ENCODE data around the gene ELOVL6.

ELOVL6 gene

GRCh38 chr4:110007217-110007616, 191.2 kb downstream of the ELOVL6 start:
- DNase-seq (ENCODE audit: low spot score), result no peak
- H3K4me3 ChIP-seq, result no peak overlapping the region
- no peak overlapping the region for H3K27ac ChIP-seq
- TF ChIP-seq CTCF (IDR thresholded peaks at IDR 0.05), result no peak

GRCh38 chr4:110005461-110006056, 192.9 kb downstream of the ELOVL6 start:
- peak; percentile 34 for TF ChIP-seq CTCF (IDR thresholded peaks at IDR 0.05)
- no peak overlapping the region for H3K27ac ChIP-seq
- H3K4me3 ChIP-seq, result no peak overlapping the region
- DNase-seq (ENCODE audit: low spot score), result no peak

DNA sequence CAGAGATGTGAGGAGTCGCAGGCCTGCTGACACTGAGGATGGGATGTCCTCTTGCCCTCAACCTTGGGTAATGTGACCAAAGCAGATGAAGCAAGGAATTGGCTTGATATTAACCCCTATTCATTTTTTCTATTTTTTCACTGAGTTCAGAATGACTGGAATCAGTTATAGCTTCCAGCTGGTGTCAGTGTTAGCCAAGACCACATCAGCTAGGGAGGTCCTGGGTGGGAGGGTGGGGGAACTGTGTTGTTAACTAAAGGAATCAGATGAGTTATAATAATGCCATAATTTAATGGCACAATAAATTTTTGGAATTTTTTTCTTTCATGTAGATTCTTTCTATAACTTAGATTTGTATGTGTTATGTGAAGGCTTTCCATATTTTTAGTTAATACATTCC, 193.9 kb downstream of the ELOVL6 start:
- DNase-seq (ENCODE audit: low spot score), result no peak
- TF ChIP-seq CTCF (IDR thresholded peaks at IDR 0.05), result no peak
- no peak overlapping the region for H3K4me3 ChIP-seq
- H3K27ac ChIP-seq, result no peak overlapping the region

DNA sequence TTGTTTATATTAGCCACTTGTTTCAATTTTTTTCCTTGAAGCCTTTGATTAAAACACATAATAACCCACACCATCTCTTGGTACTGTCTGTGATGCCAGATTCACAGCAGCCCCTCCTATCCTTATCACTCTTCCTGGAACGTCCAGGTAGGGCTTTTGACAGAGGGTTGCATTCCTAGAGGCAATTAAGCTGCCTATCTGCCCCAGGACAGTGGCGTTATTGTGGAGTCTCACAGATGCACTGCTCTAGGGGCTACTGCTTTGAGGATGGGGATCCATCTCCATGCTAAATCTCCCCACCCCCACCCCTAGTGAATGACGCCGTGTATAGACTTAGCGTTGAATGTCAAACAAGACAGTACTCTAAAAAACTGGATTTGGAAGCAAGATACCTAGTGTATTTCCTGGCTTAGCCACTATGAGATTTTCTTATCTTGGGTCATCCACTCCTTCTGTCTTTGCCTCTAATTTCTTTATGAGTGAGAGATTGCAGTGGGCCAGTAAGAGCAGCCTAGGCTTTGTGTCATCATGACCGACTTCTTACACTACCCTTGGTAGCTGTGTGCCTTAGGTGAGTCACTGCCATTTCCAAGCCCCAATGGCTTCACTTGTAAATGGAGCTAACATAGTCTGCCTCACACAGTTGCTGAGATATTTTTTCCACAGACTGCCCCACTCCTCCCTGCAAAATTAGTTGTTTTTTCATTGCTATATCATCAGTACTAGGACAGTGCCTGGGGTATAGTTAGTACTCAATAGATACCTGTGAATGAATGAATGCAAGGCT, 194.8 kb downstream of the ELOVL6 start:
- no peak for DNase-seq (ENCODE audit: low spot score)
- no peak overlapping the region for H3K4me3 ChIP-seq
- no peak overlapping the region for H3K27ac ChIP-seq
- TF ChIP-seq CTCF (IDR thresholded peaks at IDR 0.05), result no peak

DNA sequence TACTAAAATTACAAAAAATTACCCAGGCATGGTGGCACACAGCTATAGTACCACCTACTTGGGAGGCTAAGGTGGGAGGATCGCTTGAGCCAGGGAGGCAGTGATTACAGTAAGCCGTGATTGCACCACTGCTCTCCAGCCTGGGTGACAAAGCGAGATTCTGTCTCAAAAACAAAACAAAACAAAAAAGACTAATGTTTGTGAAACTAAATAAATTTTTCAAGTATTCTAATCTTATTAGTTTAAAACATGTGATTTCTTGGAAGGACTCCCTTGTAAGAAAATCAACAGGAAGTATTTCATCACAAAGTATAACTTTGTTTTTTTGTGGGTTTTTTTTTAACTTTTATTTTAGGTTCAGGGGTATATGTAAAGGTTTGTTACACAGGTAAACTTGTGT, 196.1 kb downstream of the ELOVL6 start:
- DNase-seq (ENCODE audit: low spot score), result no peak
- H3K27ac ChIP-seq, result no peak overlapping the region
- no peak for TF ChIP-seq CTCF (IDR thresholded peaks at IDR 0.05)
- H3K4me3 ChIP-seq, result no peak overlapping the region

GRCh38 chr4:109999585-109999912, 198.9 kb downstream of the ELOVL6 start:
- DNase-seq (ENCODE audit: low spot score), result no peak
- no peak overlapping the region for H3K4me3 ChIP-seq

More at GRCh38 chr4:109999585-109999912, 198.9 kb downstream of the ELOVL6 start:
- no peak overlapping the region for H3K27ac ChIP-seq
- no peak for TF ChIP-seq CTCF (IDR thresholded peaks at IDR 0.05)
